HEK293 (cell line): ENCODE data around the gene ARHGAP35.

Source experiments
- CTCF ChIP-seq: fragments of 450-650 bp; formaldehyde crosslinking; IDR thresholded peaks from 2 replicates; pipeline ENCODE4 v1.5.1; 2016; ENCODE audit warnings: missing biosample characterization, missing genetic modification characterization
- ZNF37A ChIP-seq: fragments of 450-650 bp; IDR thresholded peaks from 2 replicates; pipeline ENCODE4 v1.5.1; 2018; ENCODE audit warnings: missing biosample characterization, missing genetic modification characterization

- TF ChIP-seq ZNF37A (tag by site-specific recombination) (no peak), CTCF (tag by site-specific recombination) (no peak)
Observed at GRCh38 chr19:46875234-46875633, 14.4 kb downstream of the ARHGAP35 start.
